K562 (cell line): ENCODE results near the gene CRADD. TPM values are rescaled to one million over a fixed set of nuclear protein-coding genes. Genes with fewer than 3 reads are reported as not detected.

Source experiments
- ATAC-seq: fragments of 200-7000 bp; cut with Tn5 transposase; 3 replicates; pipeline ENCODE4 v1.9.1; 2020; ENCODE audit warnings: moderate library complexity
- BruUV-seq: library from RNA; stranded (reverse); fragments of 400-500 nt; replicated peaks from 2 replicates; lab custom pipeline; 2021; lab: Mats Ljungman, UMichigan
- CTCF ChIA-PET: fragments of 300-600 bp; formaldehyde crosslinking; extraction: SDS; loops from one replicate; lab custom pipeline; 2021; ENCODE audit warnings: low intra/inter-chr PET ratio; lab: Yijun Ruan, JAX
- POLR2A ChIA-PET: fragments of 300-600, 350-650 bp; sonication (Branson Sonifier 250); formaldehyde crosslinking; extraction: SDS; loops from one replicate; lab custom pipeline; 2021; ENCODE audit warnings: antibody characterized with exemption, inconsistent platforms; lab: Yijun Ruan, JAX
- DNase-seq, 4 experiments: peaks; one replicate each; pipeline versions ENCODE4 v3.0.0 to v3.0.0-alpha.2; 2011 to 2018; ENCODE audit warnings: low spot score in 3 of 4, mixed read lengths in 3 of 4; ENCODE audit errors: extremely low read depth in 1 of 4
- FAIRE-seq: peaks from 2 replicates; lab custom pipeline; 2011; peaks lifted over from hg19 to GRCh38; lab: Jason Lieb, UNC
- H2AFZ ChIP-seq: 2 replicates; pipeline ENCODE4 v1.6.0; 2011; ENCODE audit warnings: low read depth, low read length, control low read depth, inconsistent platforms
- H3K27ac ChIP-seq: fragments of 200-600 bp; 3 replicates; pipeline ENCODE4 v1.8.0; 2011; ENCODE audit warnings: low read depth, mild to moderate bottlenecking, control low read depth, inconsistent platforms, low read length, moderate library complexity, mixed read lengths; ENCODE audit errors: extremely low read depth
- H3K27me3 ChIP-seq, 2 experiments: fragments of 300-600 bp in 1 of 2; 2 replicates in 1 of 2; 3 replicates in 1 of 2; pipeline versions ENCODE4 v1.6.0 to v1.8.0; 2011; ENCODE audit warnings: inconsistent platforms in 2 of 2, low read length in 2 of 2, mild to moderate bottlenecking in 1 of 2, mixed read lengths in 1 of 2, moderate library complexity in 1 of 2; ENCODE audit not compliant: control insufficient read depth in 2 of 2, insufficient read depth in 2 of 2
- H3K36me3 ChIP-seq: fragments of 300-600 bp; 3 replicates; pipeline ENCODE4 v1.8.0; 2011; ENCODE audit warnings: mild to moderate bottlenecking, low read length, inconsistent platforms; ENCODE audit not compliant: control insufficient read depth, insufficient read depth
- H3K4me1 ChIP-seq, 2 experiments: fragments of 200-600 bp in 1 of 2; replicated peaks in 1 of 2; 2 replicates in 1 of 2; 3 replicates in 1 of 2; pipeline versions ENCODE4 v1.5.1 to v1.8.0; 2011; ENCODE audit warnings: inconsistent platforms in 2 of 2, low read length in 2 of 2, mild to moderate bottlenecking in 1 of 2, mixed read lengths in 1 of 2, moderate library complexity in 1 of 2; ENCODE audit not compliant: control insufficient read depth in 2 of 2, insufficient read depth in 2 of 2
- H3K4me2 ChIP-seq: 2 replicates; pipeline ENCODE4 v1.6.1; 2011; ENCODE audit warnings: low read length, control low read depth, inconsistent platforms, mixed read lengths; ENCODE audit not compliant: insufficient read depth
- H3K4me3 ChIP-seq: fragments of 200-600 bp; sonication (generic), shearing (Covaris generic); 2 replicates; pipeline ENCODE4 v1.5.1; 2016; ENCODE audit warnings: control low read depth, inconsistent platforms
- H3K79me2 ChIP-seq: fragments of 200-600 bp; 3 replicates; pipeline ENCODE4 v1.8.0; 2011; ENCODE audit warnings: low read length, inconsistent platforms; ENCODE audit not compliant: control insufficient read depth, insufficient read depth
- H3K9ac ChIP-seq, 2 experiments: 2 replicates each; pipeline versions ENCODE4 v1.6.0 to v1.6.1; 2011; ENCODE audit warnings: low read depth in 2 of 2, low read length in 2 of 2, control low read depth in 1 of 2, inconsistent platforms in 1 of 2, mild to moderate bottlenecking in 1 of 2, mixed read lengths in 1 of 2; ENCODE audit not compliant: insufficient read depth in 1 of 2
- H3K9me1 ChIP-seq: one replicate; pipeline ENCODE4 v1.6.0; 2011; ENCODE audit warnings: inconsistent platforms, mild to moderate bottlenecking, low read length, moderate library complexity; ENCODE audit not compliant: control insufficient read depth, insufficient read depth
- H3K9me3 ChIP-seq: replicated peaks from 2 replicates; pipeline ENCODE4 v1.5.1; 2011; ENCODE audit warnings: low read depth, low read length, inconsistent platforms; ENCODE audit not compliant: control insufficient read depth, insufficient read depth
- H4K20me1 ChIP-seq: replicated peaks from 2 replicates; pipeline ENCODE4 v1.6.1; 2011; ENCODE audit warnings: low read length, inconsistent platforms, mixed read lengths; ENCODE audit not compliant: control insufficient read depth, insufficient read depth
- BRCA1 ChIP-seq, 2 experiments: fragments of 450-650 bp in 1 of 2; sonication (generic) in 1 of 2; formaldehyde crosslinking in 1 of 2; IDR thresholded peaks; 2 replicates each; pipeline versions ENCODE4 v1.5.0 to v1.6.1; 2017 to 2020; ENCODE audit warnings: mild to moderate bottlenecking in 1 of 2, missing genetic modification reagents in 1 of 2
- CBFA2T3 ChIP-seq: fragments of 450-650 bp; IDR thresholded peaks from 2 replicates; pipeline ENCODE4 v1.6.1; 2017
- DDX20 ChIP-seq: fragments of 450-650 bp; IDR thresholded peaks from 2 replicates; pipeline ENCODE4 v1.6.1; 2016; ENCODE audit warnings: missing genetic modification characterization, low read depth, mild to moderate bottlenecking, missing compliant biosample characterization, moderate library complexity
- ETV1 ChIP-seq: fragments of 450-650 bp; conservative IDR thresholded peaks from 2 replicates; pipeline ENCODE4 v1.6.1; 2016; ENCODE audit warnings: missing genetic modification characterization, control low read depth, low read depth, missing compliant biosample characterization
- FOXA1 ChIP-seq: fragments of 450-650 bp; IDR thresholded peaks from 2 replicates; pipeline ENCODE4 v1.6.1; 2016; ENCODE audit warnings: mild to moderate bottlenecking, borderline replicate concordance
- HNRNPL ChIP-seq: fragments of 200-400 bp; formaldehyde crosslinking; IDR thresholded peaks from 2 replicates; pipeline ENCODE4 v1.6.1; 2017; ENCODE audit warnings: low read depth, mild to moderate bottlenecking, low read length
- KDM1A ChIP-seq, 2 experiments: fragments of 450-650 bp; IDR thresholded peaks; 2 replicates each; pipeline ENCODE4 v1.6.1; 2016; ENCODE audit warnings: mild to moderate bottlenecking in 2 of 2
- NFIC ChIP-seq: fragments of 450-650 bp; IDR thresholded peaks from 2 replicates; pipeline ENCODE4 v1.6.1; 2017; ENCODE audit warnings: mild to moderate bottlenecking, inconsistent platforms
- NR1H2 ChIP-seq: sonication (generic); formaldehyde crosslinking; IDR thresholded peaks from 2 replicates; pipeline ENCODE4 v1.4.0; 2020; ENCODE audit warnings: mild to moderate bottlenecking, missing genetic modification reagents
- PML ChIP-seq: IDR thresholded peaks from 2 replicates; pipeline ENCODE4 v1.6.1; 2012; ENCODE audit warnings: low read length, inconsistent platforms
- PREB ChIP-seq: sonication (generic); formaldehyde crosslinking; IDR thresholded peaks from 2 replicates; pipeline ENCODE4 v1.8.1; 2023; ENCODE audit warnings: mild to moderate bottlenecking, missing genetic modification reagents
- SNRNP70 ChIP-seq: fragments of 200-400 bp; formaldehyde crosslinking; optimal IDR thresholded peaks from 2 replicates; pipeline ENCODE3; 2017; ENCODE audit warnings: low read depth, low read length
- SUPT5H ChIP-seq: fragments of 450-650 bp; IDR thresholded peaks from 2 replicates; pipeline ENCODE4 v1.6.1; 2016
- TEAD1 ChIP-seq, 2 experiments: fragments of 450-650 bp in 1 of 2; sonication (generic) in 1 of 2; formaldehyde crosslinking; IDR thresholded peaks; 2 replicates each; pipeline versions ENCODE4 v1.4.0 to v1.8.0; 2020 to 2022; ENCODE audit warnings: mild to moderate bottlenecking in 2 of 2, missing genetic modification reagents in 1 of 2
- ZFX ChIP-seq: sonication (generic); formaldehyde crosslinking; IDR thresholded peaks from 2 replicates; pipeline ENCODE4 v1.8.0; 2022; ENCODE audit warnings: mild to moderate bottlenecking, missing genetic modification reagents, moderate library complexity
- ZNF75A ChIP-seq: fragments of 450-650 bp; formaldehyde crosslinking; IDR thresholded peaks from 2 replicates; pipeline ENCODE4 v1.4.0; 2020; ENCODE audit warnings: mild to moderate bottlenecking
- ZZZ3 ChIP-seq: fragments of 450-650 bp; IDR thresholded peaks from 2 replicates; pipeline ENCODE4 v1.6.1; 2016; ENCODE audit warnings: antibody characterized with exemption, mild to moderate bottlenecking, moderate library complexity
- whole genome bisulfite sequencing: fragments of 100-300 bp; shearing (Covaris generic); methylation state at CpG from one replicate; pipeline ENCODE4 v1.1.6; 2016; ENCODE audit warnings: low coverage, mixed read lengths; ENCODE audit not compliant: insufficient coverage; ENCODE audit errors: missing lambda C conversion rate; 5-methylcytosine and 5-hydroxymethylcytosine counted together
- in situ Hi-C: fragments of 300-500 bp; cut with MboI; formaldehyde crosslinking; loops from 4 replicates; pipeline ENCODE4 v1.15.0; 2018; ENCODE audit warnings: inconsistent platforms, mixed read lengths
- intact Hi-C: fragments of 100-400 bp; cut with micrococcal nuclease; formaldehyde crosslinking; loops from 2 replicates; pipeline ENCODE4 v1.14.2; 2022
- polyA plus RNA-seq, 8 experiments: library from polyadenylated mRNA; depleted of rRNA in 4 of 8; stranded (reverse) in 5 of 8; unstranded in 3 of 8; fragments of >200 nt; fragmentation: Nextera tagmentation in 2 of 8; fragmentation: Illumina TruSeq in 1 of 8; extraction: Ambion mirVana in 2 of 8; extraction: Trizol in 1 of 8; gene quantifications; 2 replicates each; pipeline versions ENCODE4 v1.2.1 to v1.2.3, GENCODE V29; 2011 to 2014; ENCODE audit warnings: inconsistent platforms in 1 of 8, missing spikeins in 1 of 8
- total RNA-seq, 7 experiments: library from RNA; depleted of rRNA in 6 of 7; stranded (reverse); fragments of >200 nt in 6 of 7; fragmentation: Illumina TruSeq in 2 of 7; extraction: Trizol in 2 of 7; gene quantifications; 2 replicates each; pipeline versions ENCODE4 v1.2.1 to v1.2.3, GENCODE V29; 2011 to 2021; ENCODE audit warnings: low replicate concordance in 1 of 7
- TF ChIP-seq, protein P1 (sequence below): fragments of 150-350 bp; conservative IDR thresholded peaks from 2 replicates; pipeline ENCODE4 v1.6.1; 2014; ENCODE audit warnings: low read length
- TF ChIP-seq, protein P2 (sequence below): fragments of 450-650 bp; conservative IDR thresholded peaks from 2 replicates; pipeline ENCODE4 v1.6.1; 2016; ENCODE audit warnings: missing genetic modification characterization, low read depth, mild to moderate bottlenecking, missing compliant biosample characterization, moderate library complexity

CRADD gene
- total and polyA plus RNA-seq, 9 of the 15 experiments (the other 6 are each of a cell fraction or from before 2014, with no cell fraction given) = 20.5 to 41.1 (median 25.9) TPM

- Histone ChIP-seq H3K36me3 (no peaks in the 10 kb centered on the region), H3K9me3 (peaks cover 9% of the 10 kb centered on the region), H3K9ac (peak overlapping the region in 1 of 2 experiments; percentile 31; a peak in 1 of 4 replicates), H3K9me1 (no peaks in the 10 kb centered on the region), H4K20me1 (no peaks in the 10 kb centered on the region), H3K4me1 (peaks cover 7 to 44% of the 10 kb centered on the region in 2 experiments; a peak in 4 of 5 replicates), H3K4me3 (no peak overlapping the region), H3K4me2 (no peak overlapping the region), H3K27me3 (no peaks in the 10 kb centered on the region), H3K27ac (no peak overlapping the region), H2AFZ (no peak overlapping the region), H3K79me2 (peaks cover 22% of the 10 kb centered on the region)
- WGBS = 56% methylated on average over 2 of the region's 2 CpGs
- ChIA-PET POLR2A (interaction anchor here (0.6 to 1.6 kb wide), 6 partner anchors 10 to 177 kb away, joined by 3 to 6 read pairs (median 4); no protein-coding TSS in a partner anchor), CTCF (no interaction called here)
- no TSS peak for BruUV-seq
- in situ Hi-C loops = no loop called here
- peak in 3 of 4 experiments; percentile 36 to 60 (median 52) for DNase-seq
- ATAC-seq = peak; percentile 59
- intact Hi-C loops = no loop called here
- FAIRE-seq = peak; percentile 67
- no peak for TF ChIP-seq FOXA1
- no peak for TF ChIP-seq ETV1 (tag)
- no peak for TF ChIP-seq TEAD1 (CRISPR knock-in tag; IDR thresholded peaks at IDR 0.05)
- TF ChIP-seq PREB (CRISPR knock-in tag) = no peak
- TF ChIP-seq NR1H2 (CRISPR knock-in tag) = no peak
- no peak for TF ChIP-seq PML
- TF ChIP-seq, protein P1, sequence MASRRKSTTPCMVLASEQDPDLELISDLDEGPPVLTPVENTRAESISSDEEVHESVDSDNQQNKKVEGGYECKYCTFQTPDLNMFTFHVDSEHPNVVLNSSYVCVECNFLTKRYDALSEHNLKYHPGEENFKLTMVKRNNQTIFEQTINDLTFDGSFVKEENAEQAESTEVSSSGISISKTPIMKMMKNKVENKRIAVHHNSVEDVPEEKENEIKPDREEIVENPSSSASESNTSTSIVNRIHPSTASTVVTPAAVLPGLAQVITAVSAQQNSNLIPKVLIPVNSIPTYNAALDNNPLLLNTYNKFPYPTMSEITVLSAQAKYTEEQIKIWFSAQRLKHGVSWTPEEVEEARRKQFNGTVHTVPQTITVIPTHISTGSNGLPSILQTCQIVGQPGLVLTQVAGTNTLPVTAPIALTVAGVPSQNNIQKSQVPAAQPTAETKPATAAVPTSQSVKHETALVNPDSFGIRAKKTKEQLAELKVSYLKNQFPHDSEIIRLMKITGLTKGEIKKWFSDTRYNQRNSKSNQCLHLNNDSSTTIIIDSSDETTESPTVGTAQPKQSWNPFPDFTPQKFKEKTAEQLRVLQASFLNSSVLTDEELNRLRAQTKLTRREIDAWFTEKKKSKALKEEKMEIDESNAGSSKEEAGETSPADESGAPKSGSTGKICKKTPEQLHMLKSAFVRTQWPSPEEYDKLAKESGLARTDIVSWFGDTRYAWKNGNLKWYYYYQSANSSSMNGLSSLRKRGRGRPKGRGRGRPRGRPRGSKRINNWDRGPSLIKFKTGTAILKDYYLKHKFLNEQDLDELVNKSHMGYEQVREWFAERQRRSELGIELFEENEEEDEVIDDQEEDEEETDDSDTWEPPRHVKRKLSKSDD = no peak
- no peak for TF ChIP-seq BRCA1 (IDR thresholded peaks at IDR 0.05)
- TF ChIP-seq BRCA1 (CRISPR knock-in tag; IDR thresholded peaks at IDR 0.05) = no peak
- TF ChIP-seq CBFA2T3 = peak; percentile 52
- no peak for TF ChIP-seq HNRNPL
- no peak for TF ChIP-seq SUPT5H
- no peak for TF ChIP-seq DDX20 (tag)
- no peak for TF ChIP-seq ZNF75A (CRISPR knock-in tag)
- TF ChIP-seq, protein P2, sequence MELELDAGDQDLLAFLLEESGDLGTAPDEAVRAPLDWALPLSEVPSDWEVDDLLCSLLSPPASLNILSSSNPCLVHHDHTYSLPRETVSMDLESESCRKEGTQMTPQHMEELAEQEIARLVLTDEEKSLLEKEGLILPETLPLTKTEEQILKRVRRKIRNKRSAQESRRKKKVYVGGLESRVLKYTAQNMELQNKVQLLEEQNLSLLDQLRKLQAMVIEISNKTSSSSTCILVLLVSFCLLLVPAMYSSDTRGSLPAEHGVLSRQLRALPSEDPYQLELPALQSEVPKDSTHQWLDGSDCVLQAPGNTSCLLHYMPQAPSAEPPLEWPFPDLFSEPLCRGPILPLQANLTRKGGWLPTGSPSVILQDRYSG = no peak
- no peak for TF ChIP-seq SNRNP70
- TF ChIP-seq KDM1A (IDR thresholded peaks at IDR 0.05) = 0 out of 4 replicates have a peak, but pooled peaks of 1 of the 2 experiments have one; percentile 5
- no peak for TF ChIP-seq ZZZ3
- no peak for TF ChIP-seq NFIC
- TF ChIP-seq ZFX (CRISPR knock-in tag) = peak; percentile 38; the same call in 1 of the 2 replicates
These were observed 71.7 kb downstream of the CRADD start for GRCh38 chr12:93748672-93749383.
